ENCODE measurements around the gene DIAPH2. TPM values are rescaled to one million over a fixed set of nuclear protein-coding genes. Genes with fewer than 3 reads are reported as not detected.

Gene DIAPH2
- polyA plus RNA-seq, 1 experiment: 10.6 TPM

DNA sequence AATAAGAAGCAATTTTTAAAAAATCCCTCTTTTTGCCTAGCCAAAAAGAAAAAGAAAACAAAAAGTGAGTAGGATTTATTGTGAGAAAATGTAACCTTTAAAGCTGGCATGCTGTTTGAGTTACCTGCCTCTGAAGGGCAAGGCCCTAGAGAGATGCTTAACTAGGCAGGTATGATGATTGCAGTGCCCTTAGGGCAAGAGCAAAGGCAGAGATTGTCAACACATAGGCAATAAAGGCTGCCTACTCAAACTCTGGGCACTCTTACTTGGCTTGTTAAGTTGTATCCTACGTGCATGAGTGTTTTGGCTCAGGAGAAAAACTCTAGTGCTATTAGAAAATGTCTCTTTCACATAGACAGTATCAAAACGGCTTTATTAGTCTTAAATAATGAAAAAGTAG lies 505.0 kb downstream of the DIAPH2 start:
- no peak overlapping the region for H3K27ac ChIP-seq (ENCODE audit: low read depth, low read length)
- no peak for DNase-seq (ENCODE audit: low read depth, low spot score)
- H3K9me3 ChIP-seq (ENCODE audit: control insufficient read depth, insufficient read depth, low read length): no peaks in the 10 kb centered on the region
- POLR2A ChIA-PET: no interaction called here
- TF ChIP-seq, protein P1, sequence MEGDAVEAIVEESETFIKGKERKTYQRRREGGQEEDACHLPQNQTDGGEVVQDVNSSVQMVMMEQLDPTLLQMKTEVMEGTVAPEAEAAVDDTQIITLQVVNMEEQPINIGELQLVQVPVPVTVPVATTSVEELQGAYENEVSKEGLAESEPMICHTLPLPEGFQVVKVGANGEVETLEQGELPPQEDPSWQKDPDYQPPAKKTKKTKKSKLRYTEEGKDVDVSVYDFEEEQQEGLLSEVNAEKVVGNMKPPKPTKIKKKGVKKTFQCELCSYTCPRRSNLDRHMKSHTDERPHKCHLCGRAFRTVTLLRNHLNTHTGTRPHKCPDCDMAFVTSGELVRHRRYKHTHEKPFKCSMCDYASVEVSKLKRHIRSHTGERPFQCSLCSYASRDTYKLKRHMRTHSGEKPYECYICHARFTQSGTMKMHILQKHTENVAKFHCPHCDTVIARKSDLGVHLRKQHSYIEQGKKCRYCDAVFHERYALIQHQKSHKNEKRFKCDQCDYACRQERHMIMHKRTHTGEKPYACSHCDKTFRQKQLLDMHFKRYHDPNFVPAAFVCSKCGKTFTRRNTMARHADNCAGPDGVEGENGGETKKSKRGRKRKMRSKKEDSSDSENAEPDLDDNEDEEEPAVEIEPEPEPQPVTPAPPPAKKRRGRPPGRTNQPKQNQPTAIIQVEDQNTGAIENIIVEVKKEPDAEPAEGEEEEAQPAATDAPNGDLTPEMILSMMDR (IDR thresholded peaks at IDR 0.05; ENCODE audit: low read depth, low read length): no peak
- H3K4me3 ChIP-seq (ENCODE audit: low read depth, low read length): no peak overlapping the region
- CTCF ChIA-PET: no interaction called here
- no peaks in the 10 kb centered on the region for H3K27me3 ChIP-seq (ENCODE audit: control insufficient read depth, insufficient read depth, low read length)

DNA sequence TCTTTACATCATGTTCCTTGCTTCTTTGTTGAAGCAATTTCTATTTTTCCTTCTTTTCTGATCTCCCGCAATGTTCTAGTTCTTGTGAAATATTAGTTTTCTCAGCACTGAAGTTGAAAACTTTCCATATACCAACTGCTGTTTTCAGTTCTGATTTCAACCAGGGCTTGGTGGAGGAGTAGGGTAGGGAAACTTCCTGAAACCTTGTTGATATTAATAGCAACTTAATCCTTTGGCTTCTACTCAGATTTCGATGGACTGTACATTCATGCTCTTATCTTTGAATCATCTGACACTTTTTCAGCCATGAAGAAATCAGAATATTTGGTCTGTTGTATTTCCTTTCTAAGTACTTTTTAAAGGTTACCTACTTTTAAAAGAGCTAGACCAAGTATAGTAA lies 514.9 kb downstream of the DIAPH2 start:
- H3K9me3 ChIP-seq (ENCODE audit: control insufficient read depth, insufficient read depth, low read length): no peaks in the 10 kb centered on the region
- CTCF ChIA-PET: no interaction called here

GRCh38 chrX:97200454-97200853 lies 515.8 kb downstream of the DIAPH2 start:
- H3K9me3 ChIP-seq (ENCODE audit: control insufficient read depth, insufficient read depth, low read length): no peaks in the 10 kb centered on the region
- H3K4me3 ChIP-seq (ENCODE audit: low read depth, low read length): no peak overlapping the region
- TF ChIP-seq, protein P1 (IDR thresholded peaks at IDR 0.05; ENCODE audit: low read depth, low read length): no peak
- CTCF ChIA-PET: no interaction called here
- H3K27me3 ChIP-seq (ENCODE audit: control insufficient read depth, insufficient read depth, low read length): no peaks in the 10 kb centered on the region
- DNase-seq (ENCODE audit: low read depth, low spot score): no peak
- H3K27ac ChIP-seq (ENCODE audit: low read depth, low read length): no peak overlapping the region
- POLR2A ChIA-PET: no interaction called here

More for the DNA sequence above, 514.9 kb downstream of the DIAPH2 start:
- POLR2A ChIA-PET: no interaction called here
- TF ChIP-seq, protein P1 (IDR thresholded peaks at IDR 0.05; ENCODE audit: low read depth, low read length): no peak
- Histone ChIP-seq H3K27ac (ENCODE audit: low read depth, low read length) (no peak overlapping the region), H3K4me3 (ENCODE audit: low read depth, low read length) (no peak overlapping the region), H3K27me3 (ENCODE audit: control insufficient read depth, insufficient read depth, low read length) (no peaks in the 10 kb centered on the region)
- no peak for DNase-seq (ENCODE audit: low read depth, low spot score)

DNA sequence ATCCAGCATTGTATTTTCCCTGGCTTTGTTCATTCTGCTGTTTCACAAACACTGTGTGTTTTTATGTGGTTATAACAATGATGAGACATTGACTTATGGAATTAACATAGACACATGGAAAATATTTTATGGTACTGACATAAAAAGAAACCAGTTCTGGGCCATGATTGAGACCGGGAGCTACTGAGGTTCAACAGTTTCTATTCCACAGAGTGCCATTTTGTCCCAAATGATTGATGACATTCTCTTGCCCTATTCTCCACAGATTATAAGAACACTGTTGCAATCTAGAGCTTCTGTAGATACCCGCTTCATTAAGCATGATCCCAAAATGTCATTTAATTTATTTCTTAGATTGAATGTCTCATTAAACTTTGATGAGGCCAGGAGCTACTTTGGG lies 525.9 kb downstream of the DIAPH2 start:
- POLR2A ChIA-PET: no interaction called here
- CTCF ChIA-PET: no interaction called here
- Histone ChIP-seq H3K27ac (ENCODE audit: low read depth, low read length) (no peak overlapping the region), H3K4me3 (ENCODE audit: low read depth, low read length) (no peak overlapping the region), H3K27me3 (ENCODE audit: control insufficient read depth, insufficient read depth, low read length) (no peaks in the 10 kb centered on the region), H3K9me3 (ENCODE audit: control insufficient read depth, insufficient read depth, low read length) (no peaks in the 10 kb centered on the region)
- no peak for DNase-seq (ENCODE audit: low read depth, low spot score)
- TF ChIP-seq, protein P1 (IDR thresholded peaks at IDR 0.05; ENCODE audit: low read depth, low read length): no peak

- CTCF ChIA-PET: no interaction called here
- H3K27me3 ChIP-seq (ENCODE audit: control insufficient read depth, insufficient read depth, low read length): no peaks in the 10 kb centered on the region
- no peak for DNase-seq (ENCODE audit: low read depth, low spot score)
- no peak overlapping the region for H3K27ac ChIP-seq (ENCODE audit: low read depth, low read length)
- no peak overlapping the region for H3K4me3 ChIP-seq (ENCODE audit: low read depth, low read length)
- TF ChIP-seq, protein P1 (IDR thresholded peaks at IDR 0.05; ENCODE audit: low read depth, low read length): no peak
- H3K9me3 ChIP-seq (ENCODE audit: control insufficient read depth, insufficient read depth, low read length): no peaks in the 10 kb centered on the region
- POLR2A ChIA-PET: no interaction called here
Measured at GRCh38 chrX:97211070-97211469, 526.4 kb downstream of the DIAPH2 start.
